GM21390 (cell line): Measurements from ENCODE around the gene APOC1.
A peak's percentile ranks its signal among the peaks of the same experiment; 100 is the strongest.
"Not testable (repeated sequence)": the region's sequence is repeated elsewhere in the genome, so short reads cannot be mapped to it uniquely, and the experiment has no call there.

ENCODE experiments used
- ATAC-seq: cut with Tn5 transposase; IDR thresholded peaks from one replicate; pipeline ENCODE4 v1.9.1; 2021; ENCODE audit not compliant: unreplicated experiment

The APOC1 gene

DNA sequence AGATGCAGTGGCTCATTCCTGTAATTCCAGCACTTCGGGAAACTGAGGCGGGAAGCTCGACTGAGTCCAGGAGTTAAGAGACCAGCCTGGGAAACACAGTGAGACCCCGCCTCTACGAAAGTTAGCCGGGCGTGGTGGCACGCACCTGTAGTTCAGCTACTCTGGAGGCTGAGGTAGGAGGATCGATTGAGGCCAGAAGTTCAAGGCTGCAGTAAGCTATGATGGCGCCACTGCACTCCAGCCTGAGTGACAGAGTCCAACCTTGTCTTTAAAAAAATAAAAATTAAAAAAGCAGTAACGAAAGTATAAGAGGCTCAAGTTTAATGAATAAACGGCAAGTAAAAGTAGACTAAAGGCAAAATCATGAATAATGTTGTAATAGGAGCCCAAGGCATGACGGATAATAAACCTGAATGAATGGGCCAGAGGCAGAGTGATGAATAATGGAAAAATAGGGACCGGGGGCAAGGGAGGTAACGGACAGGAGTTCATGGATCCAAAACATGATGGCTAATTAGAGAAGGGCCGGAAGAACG lies 24.5 kb upstream of the APOC1 start:
- ATAC-seq = no peak

DNA sequence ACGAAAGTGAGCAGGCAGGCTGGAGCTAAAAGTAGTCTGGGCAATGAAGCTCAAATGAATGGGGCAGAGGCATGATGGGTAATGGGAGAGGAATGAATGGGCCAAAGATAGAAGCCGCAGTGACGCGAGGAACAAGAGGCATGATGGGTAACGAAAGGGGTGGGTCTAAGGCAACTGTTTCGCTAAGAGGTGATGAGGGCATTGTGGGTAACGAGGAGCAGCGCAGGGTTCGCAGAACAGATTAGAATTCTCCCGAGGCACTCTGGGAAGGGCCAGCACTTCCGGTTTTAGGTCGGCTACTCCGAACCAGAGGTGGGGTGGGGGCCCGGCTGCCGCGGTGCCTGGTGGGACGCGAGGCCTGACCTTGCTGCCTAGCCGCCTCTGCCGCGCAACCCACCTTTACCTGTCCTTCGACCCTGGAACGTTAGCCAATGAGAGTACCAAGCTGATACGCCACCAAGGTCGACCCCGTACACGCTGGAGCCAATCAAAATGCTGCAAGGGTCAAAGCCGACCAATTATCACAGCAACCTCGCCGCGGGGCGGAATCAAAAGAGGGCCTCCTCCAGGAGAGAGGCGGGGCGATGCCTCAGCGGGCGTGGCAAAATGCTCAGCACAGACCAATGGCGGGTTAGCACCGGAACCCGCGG lies 23.9 kb upstream of the APOC1 start:
- ATAC-seq = peak; percentile 77

DNA sequence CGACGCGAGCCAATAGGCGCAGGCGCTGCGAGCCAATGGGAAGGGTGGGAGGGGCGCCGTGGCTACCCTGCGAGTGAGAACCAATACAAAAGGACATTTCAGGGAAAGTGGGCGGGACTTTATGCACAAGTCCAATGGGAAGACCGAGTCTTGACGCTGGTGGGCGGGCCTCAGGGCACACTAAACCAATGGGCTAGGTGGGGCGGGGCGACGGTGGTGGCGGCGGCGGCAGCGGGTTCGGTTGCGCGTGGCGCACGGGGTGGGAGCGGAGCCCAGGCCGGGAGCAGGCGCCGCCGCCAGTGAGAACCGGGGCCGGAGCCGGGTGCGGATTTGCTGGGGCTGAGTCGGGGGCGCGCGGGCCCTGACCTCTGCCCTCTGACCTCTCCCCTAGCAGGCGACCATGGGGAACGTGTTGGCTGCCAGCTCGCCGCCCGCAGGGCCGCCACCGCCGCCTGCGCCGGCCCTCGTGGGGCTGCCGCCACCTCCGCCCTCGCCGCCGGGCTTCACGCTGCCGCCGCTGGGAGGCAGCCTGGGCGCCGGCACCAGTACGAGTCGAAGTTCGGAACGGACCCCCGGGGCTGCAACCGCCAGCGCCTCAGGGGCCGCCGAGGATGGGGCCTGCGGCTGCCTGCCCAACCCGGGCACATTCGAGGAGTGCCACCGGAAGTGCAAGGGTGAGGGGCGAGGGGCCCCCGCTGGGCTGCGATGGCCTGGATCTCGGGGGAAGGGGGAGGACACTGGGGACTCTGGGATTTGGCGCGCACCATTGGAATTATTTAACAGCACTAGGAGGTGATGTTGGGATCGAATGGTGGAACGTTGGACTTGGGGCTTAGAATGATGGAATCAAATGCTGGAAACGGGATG lies 23.2 kb upstream of the APOC1 start, which contains the start of gene TOMM40:
Gene TOMM40, plus strand, starts transcription at position 239 of the 867 bp plus-strand sequence. Its CDS starts 162 bp downstream, at position 401.
- ATAC-seq = no peak

DNA sequence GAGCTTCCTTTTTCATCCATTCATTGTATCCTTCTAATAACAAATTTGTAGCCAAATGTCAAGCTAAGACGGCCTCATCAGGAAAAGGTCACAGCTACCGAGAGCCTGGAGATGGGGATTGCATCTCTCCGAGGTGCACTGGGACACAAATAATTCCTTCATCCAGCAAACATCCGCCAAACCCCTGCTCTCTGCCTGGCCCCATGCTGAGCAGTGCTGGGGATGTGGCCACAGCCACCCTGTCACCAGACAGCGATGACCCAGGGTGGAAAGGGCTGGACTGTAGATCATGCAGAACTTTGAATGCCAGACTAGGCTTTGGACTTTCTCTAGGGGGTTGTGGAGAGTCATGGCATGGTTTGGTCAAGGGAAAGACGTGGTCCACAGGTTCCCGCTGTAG lies 21.5 kb upstream of the APOC1 start:
- ATAC-seq = no peak

DNA sequence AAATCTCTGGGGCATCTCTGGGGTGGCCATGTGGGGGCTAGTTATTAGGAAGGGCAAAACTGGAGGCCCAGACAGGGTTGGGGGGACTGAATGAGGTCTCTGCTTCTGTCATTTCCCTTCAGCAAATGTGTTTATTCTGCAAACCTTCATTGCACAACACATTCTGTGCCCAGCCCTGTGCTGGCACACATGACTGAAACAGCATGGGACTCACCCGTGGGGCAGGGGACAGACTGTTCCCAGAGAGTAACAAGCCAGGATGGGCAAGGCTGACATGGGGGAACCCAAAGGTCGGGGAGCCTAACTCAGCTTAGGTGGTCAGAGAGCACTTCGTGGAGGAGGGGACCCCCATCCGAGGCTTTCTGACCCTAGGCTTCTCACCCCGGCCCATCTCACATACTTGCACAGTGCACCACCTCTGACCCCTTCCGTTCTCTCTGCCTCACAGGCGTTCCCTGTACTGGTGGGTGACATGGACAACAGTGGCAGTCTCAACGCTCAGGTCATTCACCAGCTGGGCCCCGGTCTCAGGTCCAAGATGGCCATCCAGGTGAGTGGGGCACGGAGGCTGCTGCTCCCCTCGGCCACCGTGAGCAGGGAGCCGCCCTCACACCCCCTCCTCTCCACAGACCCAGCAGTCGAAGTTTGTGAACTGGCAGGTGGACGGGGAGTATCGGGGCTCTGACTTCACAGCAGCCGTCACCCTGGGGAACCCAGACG lies 20.9 kb upstream of the APOC1 start:
- no peak for ATAC-seq

DNA sequence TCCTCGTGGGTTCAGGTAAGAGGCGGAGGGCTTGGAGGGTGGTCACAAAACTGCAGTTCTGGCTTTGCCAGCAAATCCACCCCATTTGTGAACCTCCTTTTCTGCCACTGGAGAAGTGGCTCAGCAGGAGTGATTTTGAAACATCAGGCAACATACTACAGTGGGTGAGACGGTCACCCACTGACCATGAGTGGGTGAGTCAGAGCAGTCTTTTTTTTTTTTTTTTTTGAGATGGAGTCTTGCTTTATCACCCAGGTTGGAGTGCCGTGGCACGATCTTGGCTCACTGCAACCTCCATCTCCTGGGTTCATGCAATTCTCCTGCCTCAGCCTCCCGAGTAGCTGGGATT lies 20.4 kb upstream of the APOC1 start:
- ATAC-seq = no peak

DNA sequence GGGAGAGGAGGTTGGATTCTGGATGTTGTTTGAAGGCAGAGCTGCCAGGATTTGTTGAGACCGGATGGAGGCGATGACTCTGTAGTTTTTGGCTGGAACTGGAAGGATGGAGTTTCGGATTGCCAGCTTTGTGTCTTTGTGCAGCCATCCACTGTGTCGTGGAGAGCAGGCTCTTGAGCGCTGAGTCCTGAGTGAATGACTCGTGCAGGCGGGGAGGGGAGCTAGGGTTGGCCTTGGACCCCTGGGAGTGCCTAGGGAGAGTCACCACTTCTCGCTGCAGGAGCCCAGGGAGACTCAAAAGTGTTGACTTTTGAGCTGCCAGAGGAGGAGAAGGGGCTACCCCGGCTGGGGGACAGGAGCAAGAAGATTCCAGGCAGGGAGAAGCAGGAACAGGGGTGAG lies 19.5 kb upstream of the APOC1 start:
- no peak for ATAC-seq

DNA sequence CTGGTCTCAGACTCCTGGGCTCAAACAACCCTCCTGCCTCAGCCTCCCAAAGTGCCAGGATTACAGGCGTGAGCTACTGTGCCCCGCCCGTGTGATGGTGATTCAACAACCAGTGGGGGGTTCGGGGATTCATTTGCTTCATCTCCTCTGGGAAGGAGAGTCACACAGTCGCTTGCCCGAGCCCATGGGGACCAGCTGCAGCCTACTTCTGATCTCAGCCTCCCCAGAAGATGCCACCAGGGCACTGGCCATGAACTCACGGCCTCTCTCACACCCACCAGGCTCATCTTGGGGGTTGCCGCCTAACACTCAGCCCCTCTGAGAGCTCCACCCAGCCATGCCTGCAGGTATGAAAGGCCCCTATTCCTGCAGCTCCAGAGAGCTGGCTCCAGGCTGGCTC lies 16.6 kb upstream of the APOC1 start:
- ATAC-seq = no peak

DNA sequence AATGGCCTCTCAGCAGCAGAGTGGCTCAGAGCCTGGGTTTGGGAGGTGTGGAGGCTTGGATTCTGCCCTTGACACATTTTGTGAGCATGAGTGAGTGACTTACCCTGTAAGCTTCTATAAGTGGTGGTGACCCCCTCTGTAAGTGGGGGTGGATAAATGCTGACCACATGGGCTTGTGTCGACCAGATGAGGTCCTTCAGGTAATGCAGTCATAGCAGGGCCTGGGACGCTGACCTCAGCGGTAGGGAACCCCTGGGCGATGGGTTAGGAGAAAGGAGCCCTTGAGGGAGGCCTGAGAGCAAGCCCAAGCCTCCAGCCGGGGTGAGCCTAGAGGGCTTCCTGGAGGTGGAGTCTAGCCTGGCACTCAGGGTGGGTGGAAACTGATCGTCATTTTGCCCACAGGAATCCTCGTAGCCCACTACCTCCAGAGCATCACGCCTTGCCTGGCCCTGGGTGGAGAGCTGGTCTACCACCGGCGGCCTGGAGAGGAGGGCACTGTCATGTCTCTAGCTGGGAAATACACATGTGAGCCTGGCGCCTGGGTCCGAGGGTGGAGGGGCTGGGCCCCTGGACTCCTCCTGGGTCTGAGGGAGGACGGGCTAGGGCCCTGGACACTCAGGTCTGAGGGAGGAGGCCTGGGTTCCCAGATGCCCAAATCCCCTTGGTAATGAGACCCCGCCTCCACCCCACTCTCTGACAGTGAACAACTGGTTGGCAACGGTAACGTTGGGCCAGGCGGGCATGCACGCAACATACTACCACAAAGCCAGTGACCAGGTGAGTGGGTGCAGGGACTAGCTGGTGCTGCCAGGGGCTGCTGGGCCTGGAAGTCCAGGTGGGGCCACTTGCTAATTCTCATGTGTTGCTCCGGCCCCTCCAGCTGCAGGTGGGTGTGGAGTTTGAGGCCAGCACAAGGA lies 13.8 kb upstream of the APOC1 start:
- no peak for ATAC-seq

DNA sequence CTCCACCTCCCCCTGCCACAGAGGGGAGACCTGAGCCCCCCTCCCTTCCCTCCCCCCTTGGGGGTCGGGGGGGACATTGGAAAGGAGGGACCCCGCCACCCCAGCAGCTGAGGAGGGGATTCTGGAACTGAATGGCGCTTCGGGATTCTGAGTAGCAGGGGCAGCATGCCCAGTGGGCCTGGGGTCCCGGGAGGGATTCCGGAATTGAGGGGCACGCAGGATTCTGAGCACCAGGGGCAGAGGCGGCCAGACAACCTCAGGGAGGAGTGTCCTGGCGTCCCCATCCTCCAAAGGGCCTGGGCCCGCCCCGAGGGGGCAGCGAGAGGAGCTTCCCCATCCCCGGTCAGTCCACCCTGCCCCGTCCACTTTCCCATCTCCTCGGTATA lies 11.2 kb upstream of the APOC1 start:
- no peak for ATAC-seq

DNA sequence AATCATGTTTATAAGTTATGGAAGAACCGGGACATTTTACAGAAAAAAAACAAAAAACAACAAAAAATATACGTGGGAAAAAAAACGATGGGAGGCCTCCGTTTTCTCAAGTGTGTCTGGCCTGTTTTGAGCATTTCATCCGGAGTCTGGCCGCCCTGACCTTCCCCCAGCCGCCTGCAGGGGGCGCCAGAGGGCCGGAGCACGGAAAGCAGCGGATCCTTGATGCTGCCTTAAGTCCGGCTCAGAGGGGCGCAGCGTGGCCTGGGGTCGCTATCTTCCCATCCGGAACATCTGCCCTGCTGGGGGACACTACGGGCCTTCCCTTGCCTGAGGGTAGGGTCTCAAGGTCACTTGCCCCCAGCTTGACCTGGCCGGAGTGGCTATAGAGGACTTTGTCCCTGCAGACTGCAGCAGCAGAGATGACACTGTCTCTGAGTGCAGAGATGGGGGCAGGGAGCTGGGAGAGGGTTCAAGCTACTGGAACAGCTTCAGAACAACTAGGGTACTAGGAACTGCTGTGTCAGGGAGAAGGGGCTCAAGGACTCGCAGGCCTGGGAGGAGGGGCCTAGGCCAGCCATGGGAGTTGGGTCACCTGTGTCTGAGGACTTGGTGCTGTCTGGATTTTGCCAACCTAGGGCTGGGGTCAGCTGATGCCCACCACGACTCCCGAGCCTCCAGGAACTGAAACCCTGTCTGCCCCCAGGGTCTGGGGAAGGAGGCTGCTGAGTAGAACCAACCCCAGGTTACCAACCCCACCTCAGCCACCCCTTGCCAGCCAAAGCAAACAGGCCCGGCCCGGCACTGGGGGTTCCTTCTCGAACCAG lies 10.6 kb upstream of the APOC1 start:
- no peak for ATAC-seq

DNA sequence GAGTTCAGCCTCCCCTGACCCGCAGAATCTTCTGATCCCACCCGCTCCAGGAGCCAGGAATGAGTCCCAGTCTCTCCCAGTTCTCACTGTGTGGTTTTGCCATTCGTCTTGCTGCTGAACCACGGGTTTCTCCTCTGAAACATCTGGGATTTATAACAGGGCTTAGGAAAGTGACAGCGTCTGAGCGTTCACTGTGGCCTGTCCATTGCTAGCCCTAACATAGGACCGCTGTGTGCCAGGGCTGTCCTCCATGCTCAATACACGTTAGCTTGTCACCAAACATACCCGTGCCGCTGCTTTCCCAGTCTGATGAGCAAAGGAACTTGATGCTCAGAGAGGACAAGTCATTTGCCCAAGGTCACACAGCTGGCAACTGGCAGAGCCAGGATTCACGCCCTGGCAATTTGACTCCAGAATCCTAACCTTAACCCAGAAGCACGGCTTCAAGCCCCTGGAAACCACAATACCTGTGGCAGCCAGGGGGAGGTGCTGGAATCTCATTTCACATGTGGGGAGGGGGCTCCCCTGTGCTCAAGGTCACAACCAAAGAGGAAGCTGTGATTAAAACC lies 9.9 kb upstream of the APOC1 start:
- no peak for ATAC-seq

DNA sequence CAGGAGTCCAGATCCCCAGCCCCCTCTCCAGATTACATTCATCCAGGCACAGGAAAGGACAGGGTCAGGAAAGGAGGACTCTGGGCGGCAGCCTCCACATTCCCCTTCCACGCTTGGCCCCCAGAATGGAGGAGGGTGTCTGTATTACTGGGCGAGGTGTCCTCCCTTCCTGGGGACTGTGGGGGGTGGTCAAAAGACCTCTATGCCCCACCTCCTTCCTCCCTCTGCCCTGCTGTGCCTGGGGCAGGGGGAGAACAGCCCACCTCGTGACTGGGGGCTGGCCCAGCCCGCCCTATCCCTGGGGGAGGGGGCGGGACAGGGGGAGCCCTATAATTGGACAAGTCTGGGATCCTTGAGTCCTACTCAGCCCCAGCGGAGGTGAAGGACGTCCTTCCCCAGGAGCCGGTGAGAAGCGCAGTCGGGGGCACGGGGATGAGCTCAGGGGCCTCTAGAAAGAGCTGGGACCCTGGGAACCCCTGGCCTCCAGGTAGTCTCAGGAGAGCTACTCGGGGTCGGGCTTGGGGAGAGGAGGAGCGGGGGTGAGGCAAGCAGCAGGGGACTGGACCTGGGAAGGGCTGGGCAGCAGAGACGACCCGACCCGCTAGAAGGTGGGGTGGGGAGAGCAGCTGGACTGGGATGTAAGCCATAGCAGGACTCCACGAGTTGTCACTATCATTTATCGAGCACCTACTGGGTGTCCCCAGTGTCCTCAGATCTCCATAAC lies 8.8 kb upstream of the APOC1 start, which contains the start of gene APOE:
Gene APOE, plus strand, starts transcription at position 360 of the 724 bp plus-strand sequence. CDS start 829 bp downstream, outside the sequence.
- ATAC-seq = no peak

DNA sequence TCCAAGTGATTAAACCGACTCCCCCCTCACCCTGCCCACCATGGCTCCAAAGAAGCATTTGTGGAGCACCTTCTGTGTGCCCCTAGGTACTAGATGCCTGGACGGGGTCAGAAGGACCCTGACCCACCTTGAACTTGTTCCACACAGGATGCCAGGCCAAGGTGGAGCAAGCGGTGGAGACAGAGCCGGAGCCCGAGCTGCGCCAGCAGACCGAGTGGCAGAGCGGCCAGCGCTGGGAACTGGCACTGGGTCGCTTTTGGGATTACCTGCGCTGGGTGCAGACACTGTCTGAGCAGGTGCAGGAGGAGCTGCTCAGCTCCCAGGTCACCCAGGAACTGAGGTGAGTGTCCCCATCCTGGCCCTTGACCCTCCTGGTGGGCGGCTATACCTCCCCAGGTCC lies 6.8 kb upstream of the APOC1 start:
- no peak for ATAC-seq

DNA sequence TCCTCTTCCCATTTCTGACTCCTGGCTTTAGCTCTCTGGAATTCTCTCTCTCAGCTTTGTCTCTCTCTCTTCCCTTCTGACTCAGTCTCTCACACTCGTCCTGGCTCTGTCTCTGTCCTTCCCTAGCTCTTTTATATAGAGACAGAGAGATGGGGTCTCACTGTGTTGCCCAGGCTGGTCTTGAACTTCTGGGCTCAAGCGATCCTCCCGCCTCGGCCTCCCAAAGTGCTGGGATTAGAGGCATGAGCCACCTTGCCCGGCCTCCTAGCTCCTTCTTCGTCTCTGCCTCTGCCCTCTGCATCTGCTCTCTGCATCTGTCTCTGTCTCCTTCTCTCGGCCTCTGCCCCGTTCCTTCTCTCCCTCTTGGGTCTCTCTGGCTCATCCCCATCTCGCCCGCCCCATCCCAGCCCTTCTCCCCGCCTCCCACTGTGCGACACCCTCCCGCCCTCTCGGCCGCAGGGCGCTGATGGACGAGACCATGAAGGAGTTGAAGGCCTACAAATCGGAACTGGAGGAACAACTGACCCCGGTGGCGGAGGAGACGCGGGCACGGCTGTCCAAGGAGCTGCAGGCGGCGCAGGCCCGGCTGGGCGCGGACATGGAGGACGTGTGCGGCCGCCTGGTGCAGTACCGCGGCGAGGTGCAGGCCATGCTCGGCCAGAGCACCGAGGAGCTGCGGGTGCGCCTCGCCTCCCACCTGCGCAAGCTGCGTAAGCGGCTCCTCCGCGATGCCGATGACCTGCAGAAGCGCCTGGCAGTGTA lies 6.2 kb upstream of the APOC1 start:
- ATAC-seq = no peak

DNA sequence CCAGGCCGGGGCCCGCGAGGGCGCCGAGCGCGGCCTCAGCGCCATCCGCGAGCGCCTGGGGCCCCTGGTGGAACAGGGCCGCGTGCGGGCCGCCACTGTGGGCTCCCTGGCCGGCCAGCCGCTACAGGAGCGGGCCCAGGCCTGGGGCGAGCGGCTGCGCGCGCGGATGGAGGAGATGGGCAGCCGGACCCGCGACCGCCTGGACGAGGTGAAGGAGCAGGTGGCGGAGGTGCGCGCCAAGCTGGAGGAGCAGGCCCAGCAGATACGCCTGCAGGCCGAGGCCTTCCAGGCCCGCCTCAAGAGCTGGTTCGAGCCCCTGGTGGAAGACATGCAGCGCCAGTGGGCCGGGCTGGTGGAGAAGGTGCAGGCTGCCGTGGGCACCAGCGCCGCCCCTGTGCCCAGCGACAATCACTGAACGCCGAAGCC lies 5.6 kb upstream of the APOC1 start:
- no peak for ATAC-seq

DNA sequence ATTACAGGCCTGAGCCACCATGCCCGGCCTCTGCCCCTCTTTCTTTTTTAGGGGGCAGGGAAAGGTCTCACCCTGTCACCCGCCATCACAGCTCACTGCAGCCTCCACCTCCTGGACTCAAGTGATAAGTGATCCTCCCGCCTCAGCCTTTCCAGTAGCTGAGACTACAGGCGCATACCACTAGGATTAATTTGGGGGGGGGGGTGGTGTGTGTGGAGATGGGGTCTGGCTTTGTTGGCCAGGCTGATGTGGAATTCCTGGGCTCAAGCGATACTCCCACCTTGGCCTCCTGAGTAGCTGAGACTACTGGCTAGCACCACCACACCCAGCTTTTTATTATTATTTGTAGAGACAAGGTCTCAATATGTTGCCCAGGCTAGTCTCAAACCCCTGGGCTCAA lies 4.6 kb upstream of the APOC1 start:
- no peak for ATAC-seq

DNA sequence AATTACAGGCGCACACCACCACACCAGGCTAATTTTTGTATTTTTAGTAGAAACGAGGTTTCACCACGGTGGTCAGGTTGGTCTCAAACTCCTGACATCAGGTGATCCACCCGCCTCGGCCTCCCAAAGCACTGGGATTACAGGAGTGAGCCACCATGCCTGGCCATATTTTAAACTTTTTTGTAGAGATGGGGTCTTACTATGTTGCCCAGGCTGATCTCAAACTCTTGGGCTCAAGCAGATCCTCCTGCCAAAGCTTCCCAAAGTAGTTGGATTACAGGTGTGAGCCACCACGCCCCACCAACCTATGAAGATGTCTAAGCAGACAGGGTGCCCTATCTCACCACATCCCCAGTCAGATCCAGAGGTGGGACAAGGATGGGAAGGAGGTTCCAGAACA lies 2.5 kb upstream of the APOC1 start:
- not testable (repeated sequence) for ATAC-seq
